Measurements from ENCODE around the gene VSTM5. TPM values are rescaled to one million over a fixed set of nuclear protein-coding genes. Genes with fewer than 3 reads are reported as not detected.

Gene VSTM5
- polyA plus RNA-seq, 3 donors, result not detected

GRCh38 chr11:93801366-93801765 lies 49.1 kb downstream of the VSTM5 start:
- Histone ChIP-seq H3K4me2 (replicated peaks; ENCODE audit: extremely low read depth, low read length, poor library complexity, severe bottlenecking) (no peak overlapping the region), H3K4me1 (ENCODE audit: control insufficient read depth in 1 of 2, insufficient read depth in 2 of 2, low read length in 2 of 2) (no peaks in the 10 kb centered on the region), H4K20me1 (ENCODE audit: insufficient read depth, low read length) (peaks cover 51% of the 10 kb centered on the region), H2AFZ (ENCODE audit: insufficient read depth, low read depth, low read length, poor library complexity, severe bottlenecking) (no peak overlapping the region), H3K27ac (ENCODE audit: low read depth in 1 of 2, low read length in 2 of 2) (no peak overlapping the region), H3K79me2 (ENCODE audit: insufficient read depth, low read length) (peaks cover 9% of the 10 kb centered on the region), H3K36me3 (replicated peaks in 1 of 2; ENCODE audit: control insufficient read depth in 1 of 2, insufficient read depth in 2 of 2, low read length in 2 of 2) (peaks cover 85 to 99% of the 10 kb centered on the region in 2 donors), H3K9me3 (replicated peaks in 1 of 2; ENCODE audit: control insufficient read depth in 1 of 2, insufficient read depth in 1 of 2, low read length in 2 of 2) (no peaks in the 10 kb centered on the region), H3K9ac (ENCODE audit: insufficient read depth, low read length, poor library complexity, severe bottlenecking) (no peak overlapping the region), H3K27me3 (ENCODE audit: control insufficient read depth in 2 of 2, insufficient read depth in 2 of 2, low read length in 2 of 2) (no peaks in the 10 kb centered on the region), H3K4me3 (replicated peaks in 1 of 3; ENCODE audit: low read depth in 2 of 3, low read length in 3 of 3) (no peak overlapping the region)
- Mint-ChIP-seq H3K36me3 (peaks cover 74 to 89% of the 10 kb centered on the region in 2 donors), H3K4me3 (no peak overlapping the region), H3K27ac (no peak overlapping the region), H3K4me1 (no peaks in the 10 kb centered on the region), H3K27me3 (ENCODE audit: low read depth in 3 of 3) (no peaks in the 10 kb centered on the region), H3K9me3 (no peaks in the 10 kb centered on the region)
- WGBS (ENCODE audit: insufficient coverage), result no CpG with 5 or more reads among the region's 2 CpGs
- TF ChIP-seq CTCF (IDR thresholded peaks at IDR 0.05), result no peak
- no peak for DNase-seq
- intact Hi-C loops (cut with micrococcal nuclease), result no loop called here

GRCh38 chr11:93796441-93797231 lies 53.8 kb downstream of the VSTM5 start:
- Histone ChIP-seq H3K27me3 (ENCODE audit: control insufficient read depth in 2 of 2, insufficient read depth in 2 of 2, low read length in 2 of 2) (no peaks in the 10 kb centered on the region), H3K4me2 (replicated peaks; ENCODE audit: extremely low read depth, low read length, poor library complexity, severe bottlenecking) (no peak overlapping the region), H3K9ac (ENCODE audit: insufficient read depth, low read length, poor library complexity, severe bottlenecking) (no peak overlapping the region), H3K9me3 (replicated peaks in 1 of 2; ENCODE audit: control insufficient read depth in 1 of 2, insufficient read depth in 1 of 2, low read length in 2 of 2) (no peaks in the 10 kb centered on the region), H3K27ac (ENCODE audit: low read depth in 1 of 2, low read length in 2 of 2) (no peak overlapping the region), H3K79me2 (ENCODE audit: insufficient read depth, low read length) (peaks cover 9% of the 10 kb centered on the region), H2AFZ (ENCODE audit: insufficient read depth, low read depth, low read length, poor library complexity, severe bottlenecking) (no peak overlapping the region), H4K20me1 (ENCODE audit: insufficient read depth, low read length) (peaks cover 53% of the 10 kb centered on the region), H3K36me3 (replicated peaks in 1 of 2; ENCODE audit: control insufficient read depth in 1 of 2, insufficient read depth in 2 of 2, low read length in 2 of 2) (peaks cover 94 to 99% of the 10 kb centered on the region in 2 donors), H3K4me3 (replicated peaks in 1 of 3; ENCODE audit: low read depth in 2 of 3, low read length in 3 of 3) (no peak overlapping the region), H3K4me1 (ENCODE audit: control insufficient read depth in 1 of 2, insufficient read depth in 2 of 2, low read length in 2 of 2) (no peaks in the 10 kb centered on the region)
- intact Hi-C loops (cut with micrococcal nuclease), result no loop called here
- TF ChIP-seq CTCF (IDR thresholded peaks at IDR 0.05), result no peak
- H3K9me3 Mint-ChIP-seq, result no peaks in the 10 kb centered on the region
- no peaks in the 10 kb centered on the region for H3K4me1 Mint-ChIP-seq
- DNase-seq, result no peak
- H3K36me3 Mint-ChIP-seq, result peaks cover 75 to 93% of the 10 kb centered on the region in 2 donors
- no peaks in the 10 kb centered on the region for H3K27me3 Mint-ChIP-seq (ENCODE audit: low read depth in 3 of 3)
- WGBS (ENCODE audit: insufficient coverage), result no CpG with 5 or more reads among the region's 6 CpGs
- H3K27ac Mint-ChIP-seq, result no peak overlapping the region
- H3K4me3 Mint-ChIP-seq, result no peak overlapping the region
